ENCODE data around the gene MBTPS1. TPM values are rescaled to one million over a fixed set of nuclear protein-coding genes. Genes with fewer than 3 reads are reported as not detected.

MBTPS1 gene
- total RNA-seq, 1 donor from 2014 or later, result 95.6 TPM

DNA sequence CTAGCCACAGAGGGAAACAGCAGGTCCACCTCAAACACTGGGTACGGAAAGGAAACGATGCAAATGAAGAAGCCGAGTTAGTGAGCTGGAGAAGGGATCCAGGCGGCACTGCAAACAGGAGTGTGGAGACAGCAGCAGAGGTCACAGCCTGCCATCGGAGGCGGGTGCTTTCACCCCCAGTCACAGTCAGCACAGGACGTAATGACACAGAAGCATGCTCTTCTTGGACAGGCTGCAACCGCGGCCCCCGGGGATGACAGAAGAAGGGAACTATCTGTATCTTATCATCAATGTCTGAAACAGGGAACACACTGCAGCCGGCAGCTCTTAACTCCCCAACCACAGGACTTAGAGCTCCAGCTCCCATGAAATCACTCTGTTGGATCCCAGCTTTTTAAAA lies 58.1 kb downstream of the MBTPS1 start:
- no peaks in the 10 kb centered on the region for H3K27me3 ChIP-seq
- H3K4me3 ChIP-seq, result no peak overlapping the region
- no peak overlapping the region for H3K27ac ChIP-seq
- intact Hi-C loops (cut with DNase I), result no loop called here
- H3K36me3 ChIP-seq, result peaks cover 90 to 98% of the 10 kb centered on the region in 2 donors
- no peaks in the 10 kb centered on the region for H3K4me1 ChIP-seq
- DNase-seq (ENCODE audit: low spot score in 2 of 2), result no peak
- TF ChIP-seq, protein P1, sequence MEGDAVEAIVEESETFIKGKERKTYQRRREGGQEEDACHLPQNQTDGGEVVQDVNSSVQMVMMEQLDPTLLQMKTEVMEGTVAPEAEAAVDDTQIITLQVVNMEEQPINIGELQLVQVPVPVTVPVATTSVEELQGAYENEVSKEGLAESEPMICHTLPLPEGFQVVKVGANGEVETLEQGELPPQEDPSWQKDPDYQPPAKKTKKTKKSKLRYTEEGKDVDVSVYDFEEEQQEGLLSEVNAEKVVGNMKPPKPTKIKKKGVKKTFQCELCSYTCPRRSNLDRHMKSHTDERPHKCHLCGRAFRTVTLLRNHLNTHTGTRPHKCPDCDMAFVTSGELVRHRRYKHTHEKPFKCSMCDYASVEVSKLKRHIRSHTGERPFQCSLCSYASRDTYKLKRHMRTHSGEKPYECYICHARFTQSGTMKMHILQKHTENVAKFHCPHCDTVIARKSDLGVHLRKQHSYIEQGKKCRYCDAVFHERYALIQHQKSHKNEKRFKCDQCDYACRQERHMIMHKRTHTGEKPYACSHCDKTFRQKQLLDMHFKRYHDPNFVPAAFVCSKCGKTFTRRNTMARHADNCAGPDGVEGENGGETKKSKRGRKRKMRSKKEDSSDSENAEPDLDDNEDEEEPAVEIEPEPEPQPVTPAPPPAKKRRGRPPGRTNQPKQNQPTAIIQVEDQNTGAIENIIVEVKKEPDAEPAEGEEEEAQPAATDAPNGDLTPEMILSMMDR (IDR thresholded peaks at IDR 0.05), result no peak
- no peaks in the 10 kb centered on the region for H3K9me3 ChIP-seq

- Histone ChIP-seq H3K27me3 (no peaks in the 10 kb centered on the region), H3K9me3 (no peaks in the 10 kb centered on the region), H3K4me3 (no peak overlapping the region), H3K36me3 (peaks cover 89 to 100% of the 10 kb centered on the region in 2 donors), H3K4me1 (no peaks in the 10 kb centered on the region), H3K27ac (no peak overlapping the region)
- intact Hi-C loops (cut with DNase I), result no loop called here
- TF ChIP-seq, protein P1 (IDR thresholded peaks at IDR 0.05), result no peak
- DNase-seq (ENCODE audit: low spot score in 2 of 2), result no peak
Observed at GRCh38 chr16:84058211-84058610, 58.5 kb downstream of the MBTPS1 start.

DNA sequence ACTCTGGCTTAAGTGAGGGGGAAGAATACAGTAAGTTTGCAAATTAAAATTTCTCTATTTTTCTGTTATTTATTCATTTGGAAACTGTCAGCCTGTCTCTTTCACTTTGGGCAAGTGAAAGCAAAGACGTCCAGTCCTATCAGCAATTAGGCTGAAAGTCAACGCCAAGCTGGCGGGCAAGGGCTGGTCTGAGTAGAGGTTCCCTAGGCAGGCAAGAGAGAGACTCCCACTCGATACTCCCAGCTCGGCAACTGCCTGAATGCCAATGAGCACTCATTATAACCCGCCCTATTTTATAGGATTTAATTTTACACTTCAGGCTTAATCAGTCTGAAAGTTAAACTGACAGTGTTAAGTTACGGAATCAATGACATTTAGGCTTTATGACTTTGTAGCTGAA lies 59.8 kb downstream of the MBTPS1 start:
- intact Hi-C loops (cut with DNase I), result no loop called here
- Histone ChIP-seq H3K27ac (no peak overlapping the region), H3K4me1 (no peaks in the 10 kb centered on the region), H3K4me3 (no peak overlapping the region), H3K27me3 (no peaks in the 10 kb centered on the region), H3K9me3 (no peaks in the 10 kb centered on the region), H3K36me3 (peaks cover 87 to 100% of the 10 kb centered on the region in 2 donors)
- no peak for DNase-seq (ENCODE audit: low spot score in 2 of 2)
- TF ChIP-seq, protein P1 (IDR thresholded peaks at IDR 0.05), result no peak

DNA sequence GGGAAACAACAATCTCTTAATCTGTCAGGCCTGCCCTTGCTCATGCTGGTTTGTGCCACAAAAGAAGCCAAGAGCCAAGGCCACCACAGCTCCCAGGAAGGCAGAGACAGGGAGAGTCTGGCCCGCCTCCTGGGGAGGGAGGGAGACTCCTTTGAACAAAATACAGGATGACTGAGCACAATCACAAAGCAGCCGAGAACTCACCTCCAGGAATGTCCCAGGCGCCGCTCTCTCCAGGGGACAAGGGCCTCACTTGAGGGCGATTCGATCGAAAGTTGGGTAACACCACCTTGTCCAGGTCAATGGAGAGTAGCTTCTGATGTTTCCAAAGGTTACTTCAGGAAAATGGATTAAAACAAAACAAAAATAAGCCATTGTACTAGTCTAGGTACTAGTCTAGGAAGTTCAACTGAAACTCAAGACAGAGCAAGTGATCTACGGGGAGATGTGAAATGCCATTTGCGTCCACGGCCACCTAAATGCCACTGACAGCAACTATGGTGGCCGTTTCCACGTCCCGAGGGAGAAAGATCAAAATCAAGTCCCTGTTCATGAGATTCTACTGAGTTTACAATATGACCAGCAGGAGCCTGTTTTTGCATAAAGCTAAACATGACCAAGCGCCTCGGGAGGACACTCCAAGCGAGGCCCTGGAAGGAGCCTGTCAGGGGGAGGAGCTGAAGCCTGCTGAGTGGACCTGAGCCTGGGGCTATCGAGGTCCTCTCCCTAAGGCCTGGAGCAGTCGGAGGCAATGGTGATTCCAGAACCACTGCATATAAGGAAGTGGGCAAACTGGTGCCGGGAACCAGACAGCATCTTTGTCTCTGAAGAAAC lies 60.7 kb downstream of the MBTPS1 start:
- Histone ChIP-seq H3K4me3 (no peak overlapping the region), H3K27me3 (no peaks in the 10 kb centered on the region), H3K27ac (no peak overlapping the region), H3K36me3 (peaks cover 81 to 92% of the 10 kb centered on the region in 2 donors), H3K9me3 (no peaks in the 10 kb centered on the region), H3K4me1 (no peaks in the 10 kb centered on the region)
- TF ChIP-seq, protein P1 (IDR thresholded peaks at IDR 0.05), result no peak
- intact Hi-C loops (cut with DNase I), result no loop called here
- no peak for DNase-seq (ENCODE audit: low spot score in 2 of 2)

DNA sequence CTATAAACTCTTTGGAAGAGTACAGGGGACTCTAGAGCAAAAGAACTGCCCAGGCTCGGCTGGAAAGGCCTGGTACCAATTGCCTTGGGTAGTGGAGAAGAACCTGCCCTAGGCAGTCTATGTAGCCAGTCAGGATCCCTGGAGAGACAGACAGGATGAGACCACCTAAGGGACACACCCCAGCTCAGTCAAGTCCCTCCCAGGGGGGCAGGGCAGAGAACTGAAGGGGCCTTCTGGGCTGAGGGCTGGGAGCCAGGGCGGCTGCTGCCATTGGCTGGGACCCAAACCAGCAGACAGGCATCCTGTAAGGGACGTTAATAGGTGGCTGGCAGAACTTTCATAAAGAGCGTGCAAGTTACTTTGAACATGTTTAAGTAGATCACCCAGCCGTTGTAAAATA lies 61.4 kb downstream of the MBTPS1 start:
- no peak overlapping the region for H3K4me3 ChIP-seq
- no peaks in the 10 kb centered on the region for H3K9me3 ChIP-seq
- peaks cover 76 to 88% of the 10 kb centered on the region in 2 donors for H3K36me3 ChIP-seq
- H3K4me1 ChIP-seq, result no peaks in the 10 kb centered on the region
- H3K27me3 ChIP-seq, result no peaks in the 10 kb centered on the region
- no peak overlapping the region for H3K27ac ChIP-seq
- intact Hi-C loops (cut with DNase I), result no loop called here
- TF ChIP-seq, protein P1 (IDR thresholded peaks at IDR 0.05), result no peak
- DNase-seq (ENCODE audit: low spot score in 2 of 2), result no peak

Measured in ascending aorta (tissue), 2 donors.